Stimulated activated CD8-positive, alpha-beta memory T cell treated with anti-CD3 and anti-CD28 coated beads, Interleukin-12 subunit alpha, Interleukin-12 subunit beta, amount 100 ng/mL, for 4 hours (primary cell): ENCODE measurements around the gene DDX3Y.

Source experiments
- DNase-seq: peaks from one replicate; pipeline ENCODE4 v3.0.0-alpha.2; 2020; ENCODE audit warnings: low read depth

Gene DDX3Y

GRCh38 chrY:12904618-12905516 is at the start of gene DDX3Y:
Gene DDX3Y (plus strand): TSS chrY:12904868. CDS start chrY:12904937, 69 bp downstream.
- DNase-seq: no peak

GRCh38 chrY:12855791-12856275 is 48.8 kb upstream of the DDX3Y start:
- DNase-seq: no peak

- DNase-seq: no peak
These were observed 36.7 kb upstream of the DDX3Y start for GRCh38 chrY:12867960-12868359.

GRCh38 chrY:12896973-12897372 is 7.7 kb upstream of the DDX3Y start:
- no peak for DNase-seq

GRCh38 chrY:12898604-12899003 is 6.1 kb upstream of the DDX3Y start:
- DNase-seq: no peak

GRCh38 chrY:12905517-12905872 is 827 bp downstream of the DDX3Y start:
- DNase-seq: no peak

- no peak for DNase-seq
These were observed 1.2 kb downstream of the DDX3Y start for GRCh38 chrY:12905895-12906294.

GRCh38 chrY:12913541-12913940 is 8.9 kb downstream of the DDX3Y start:
- no peak for DNase-seq

GRCh38 chrY:12928043-12928442 is 23.4 kb downstream of the DDX3Y start:
- no peak for DNase-seq

- no peak for DNase-seq
These were observed 37.3 kb downstream of the DDX3Y start for GRCh38 chrY:12941725-12942687.
